H9 (cell line): ENCODE measurements around the gene SLC51A. TPM values are rescaled to one million over a fixed set of nuclear protein-coding genes. Genes with fewer than 3 reads are reported as not detected.

Experiments
- DNase-seq: peaks from one replicate; pipeline ENCODE4 v3.0.0-alpha.2; 2017
- H2AFZ ChIP-seq: one replicate; pipeline ENCODE4 v1.6.1; 2013; ENCODE audit warnings: mild to moderate bottlenecking, low read length, control low read depth, moderate library complexity
- H2AK5ac ChIP-seq: 2 replicates; pipeline ENCODE4 v1.6.1; 2013; ENCODE audit warnings: low read length, control low read depth, mixed read lengths; ENCODE audit not compliant: insufficient read length
- H2BK120ac ChIP-seq: one replicate; pipeline ENCODE4 v1.6.1; 2013; ENCODE audit warnings: low read depth, mild to moderate bottlenecking, low read length, control low read depth, inconsistent platforms; ENCODE audit not compliant: poor library complexity, severe bottlenecking
- H2BK12ac ChIP-seq: 2 replicates; pipeline ENCODE4 v1.6.1; 2013; ENCODE audit warnings: low read length, control low read depth, mixed read lengths, low read depth; ENCODE audit not compliant: insufficient read length
- H2BK15ac ChIP-seq: 2 replicates; pipeline ENCODE4 v1.6.1; 2013; ENCODE audit warnings: low read depth, low read length, control low read depth
- H2BK20ac ChIP-seq: one replicate; pipeline ENCODE4 v1.6.1; 2013; ENCODE audit warnings: low read depth, mild to moderate bottlenecking, low read length, control low read depth, inconsistent platforms; ENCODE audit not compliant: poor library complexity, severe bottlenecking
- H2BK5ac ChIP-seq: 2 replicates; pipeline ENCODE4 v1.6.1; 2013; ENCODE audit warnings: low read length, control low read depth, mixed read lengths; ENCODE audit not compliant: insufficient read length
- H3K14ac ChIP-seq: 2 replicates; pipeline ENCODE4 v1.6.1; 2013; ENCODE audit warnings: low read length, control low read depth; ENCODE audit not compliant: insufficient read depth
- H3K18ac ChIP-seq: 2 replicates; pipeline ENCODE4 v1.6.1; 2013; ENCODE audit warnings: low read depth, mild to moderate bottlenecking, mixed read lengths, low read length, control low read depth; ENCODE audit not compliant: insufficient read length
- H3K23ac ChIP-seq: 2 replicates; pipeline ENCODE4 v1.6.1; 2013; ENCODE audit warnings: low read length, control low read depth, mixed read lengths, low read depth; ENCODE audit not compliant: insufficient read length
- H3K23me2 ChIP-seq: 2 replicates; pipeline ENCODE4 v1.6.1; 2013; ENCODE audit warnings: low read depth, mild to moderate bottlenecking, mixed read lengths, low read length, control low read depth; ENCODE audit not compliant: insufficient read length, poor library complexity, severe bottlenecking
- H3K27ac ChIP-seq: 2 replicates; pipeline ENCODE4 v1.5.1; 2013; ENCODE audit warnings: low read length, control low read depth, mixed read lengths, low read depth; ENCODE audit not compliant: insufficient read length
- H3K27me3 ChIP-seq: 2 replicates; pipeline ENCODE4 v1.6.1; 2013; ENCODE audit warnings: low read length, control low read depth, inconsistent platforms; ENCODE audit not compliant: insufficient read depth
- H3K4ac ChIP-seq: 2 replicates; pipeline ENCODE4 v1.6.1; 2013; ENCODE audit warnings: low read depth, mild to moderate bottlenecking, control low read depth, inconsistent platforms, low read length, moderate library complexity
- H3K4me1 ChIP-seq: 2 replicates; pipeline ENCODE4 v1.6.1; 2013; ENCODE audit warnings: low read length, control low read depth, inconsistent platforms; ENCODE audit not compliant: insufficient read depth
- H3K4me2 ChIP-seq: 2 replicates; pipeline ENCODE4 v1.6.1; 2013; ENCODE audit warnings: low read length, control low read depth, mixed read lengths; ENCODE audit not compliant: insufficient read length, insufficient read depth
- H3K56ac ChIP-seq: 2 replicates; pipeline ENCODE4 v1.6.1; 2013; ENCODE audit warnings: low read depth, mild to moderate bottlenecking, mixed read lengths, low read length, control low read depth; ENCODE audit not compliant: insufficient read length
- H3K79me1 ChIP-seq: 2 replicates; pipeline ENCODE4 v1.6.1; 2013; ENCODE audit warnings: low read depth, mild to moderate bottlenecking, moderate library complexity, low read length, control low read depth, inconsistent platforms; ENCODE audit not compliant: insufficient read depth, poor library complexity, severe bottlenecking
- H3K79me2 ChIP-seq: 2 replicates; pipeline ENCODE4 v1.6.1; 2013; ENCODE audit warnings: low read length, control low read depth, inconsistent platforms; ENCODE audit not compliant: insufficient read depth
- H3K9ac ChIP-seq: 2 replicates; pipeline ENCODE4 v1.6.1; 2013; ENCODE audit warnings: low read length, control low read depth, mixed read lengths; ENCODE audit not compliant: insufficient read length; ENCODE audit errors: extremely low read depth
- H3K9me3 ChIP-seq: one replicate; pipeline ENCODE4 v1.6.1; 2013; ENCODE audit warnings: low read depth, low read length, inconsistent platforms; ENCODE audit not compliant: control insufficient read depth
- H3T11ph ChIP-seq: one replicate; pipeline ENCODE4 v1.6.1; 2013; ENCODE audit warnings: mild to moderate bottlenecking, low read length, control low read depth, inconsistent platforms
- H4K20me1 ChIP-seq: one replicate; pipeline ENCODE4 v1.6.1; 2013; ENCODE audit not compliant: control insufficient read depth, insufficient read length, insufficient read depth
- H4K5ac ChIP-seq: 2 replicates; pipeline ENCODE4 v1.6.1; 2013; ENCODE audit warnings: low read depth, mild to moderate bottlenecking, mixed read lengths, low read length, control low read depth; ENCODE audit not compliant: insufficient read length
- H4K8ac ChIP-seq: replicated peaks from 2 replicates; pipeline ENCODE4 v1.6.1; 2013; ENCODE audit warnings: low read length, control low read depth, mixed read lengths, low read depth; ENCODE audit not compliant: insufficient read length
- H4K91ac ChIP-seq: 2 replicates; pipeline ENCODE4 v1.6.1; 2013; ENCODE audit warnings: low read depth, mild to moderate bottlenecking, moderate library complexity, mixed read lengths, low read length, control low read depth; ENCODE audit not compliant: insufficient read length
- H3K27ac Mint-ChIP-seq, 3 experiments: 2 replicates in 2 of 3; 3 replicates in 1 of 3; pipeline ENCODE4 v1.8.0; 2020 to 2021; ENCODE audit warnings: mixed read lengths in 3 of 3, mild to moderate bottlenecking in 1 of 3, moderate library complexity in 1 of 3
- H3K27me3 Mint-ChIP-seq: 2 replicates; pipeline ENCODE4 v1.8.0; 2021; ENCODE audit warnings: low read depth, mild to moderate bottlenecking, moderate library complexity, mixed read lengths
- H3K36me3 Mint-ChIP-seq, 3 experiments: 2 replicates in 2 of 3; 3 replicates in 1 of 3; pipeline ENCODE4 v1.8.0; 2020 to 2021; ENCODE audit warnings: low read depth in 3 of 3, mixed read lengths in 3 of 3; ENCODE audit not compliant: insufficient read depth in 1 of 3
- H3K4me1 Mint-ChIP-seq, 2 experiments: 2 replicates each; pipeline ENCODE4 v1.8.0; 2020; ENCODE audit warnings: mixed read lengths in 2 of 2
- H3K4me3 Mint-ChIP-seq, 2 experiments: 2 replicates in 1 of 2; 3 replicates in 1 of 2; pipeline ENCODE4 v1.8.0; 2020 to 2021; ENCODE audit warnings: mild to moderate bottlenecking in 2 of 2, mixed read lengths in 2 of 2, moderate library complexity in 1 of 2
- H3K9me3 Mint-ChIP-seq, 2 experiments: 2 replicates in 1 of 2; 3 replicates in 1 of 2; pipeline ENCODE4 v1.8.0; 2020; ENCODE audit warnings: mild to moderate bottlenecking in 2 of 2, mixed read lengths in 2 of 2, moderate library complexity in 1 of 2
- CTCF ChIP-seq: fragments of 200-600 bp; sonication (generic); conservative IDR thresholded peaks from 3 replicates; pipeline ENCODE4 v1.8.0; 2021; ENCODE audit warnings: antibody characterized with exemption, mild to moderate bottlenecking
- WGBS: extraction: QIAGEN DNeasy Blood & Tissue Kit; methylation state at CpG from one replicate; pipeline ENCODE4 v1.1.7; 2013; ENCODE audit warnings: missing lambda C conversion rate, low lambda C conversion rate, mixed read lengths; ENCODE audit not compliant: insufficient read length; ENCODE audit errors: extremely low coverage; 5-methylcytosine and 5-hydroxymethylcytosine counted together
- total RNA-seq: library from RNA; stranded (reverse); gene quantifications from 2 replicates; pipeline ENCODE4 v1.2.1, GENCODE V29; 2021

SLC51A gene
- total RNA-seq, 1 experiment from 2014 or later: 5.6 TPM

- Histone ChIP-seq H3K4me1 (no peaks in the 10 kb centered on the region), H3K4ac (no peak overlapping the region), H2BK15ac (no peak overlapping the region), H2BK5ac (no peak overlapping the region), H2AFZ (no peak overlapping the region), H3K14ac (no peak overlapping the region), H2BK20ac (no peak overlapping the region), H3K56ac (no peak overlapping the region), H3K79me1 (no peaks in the 10 kb centered on the region), H2AK5ac (no peak overlapping the region), H3K27ac (no peak overlapping the region), H4K5ac (no peak overlapping the region), H4K91ac (no peak overlapping the region), H3K23me2 (no peaks in the 10 kb centered on the region), H4K20me1 (no peaks in the 10 kb centered on the region), H2BK120ac (no peak overlapping the region), H3K79me2 (no peaks in the 10 kb centered on the region), H3K27me3 (no peaks in the 10 kb centered on the region), H3K9ac (no peak overlapping the region), H3K9me3 (no peaks in the 10 kb centered on the region), H3K18ac (no peak overlapping the region), H3T11ph (no peak overlapping the region), H2BK12ac (no peak overlapping the region), H3K23ac (no peak overlapping the region), H3K4me2 (no peak overlapping the region), H4K8ac (no peak overlapping the region)
- H3K4me1 Mint-ChIP-seq: peaks cover 15 to 26% of the 10 kb centered on the region in 2 experiments
- no peaks in the 10 kb centered on the region for H3K36me3 Mint-ChIP-seq
- H3K9me3 Mint-ChIP-seq: no peaks in the 10 kb centered on the region
- H3K4me3 Mint-ChIP-seq: no peak overlapping the region
- no CpG with 5 or more reads among the region's 16 CpGs for WGBS
- 0 out of 7 replicates have a peak overlapping the region, but pooled peaks of 1 of the 3 experiments have one; percentile 18 for H3K27ac Mint-ChIP-seq
- no peak for TF ChIP-seq CTCF
- no peak for DNase-seq
- H3K27me3 Mint-ChIP-seq: no peaks in the 10 kb centered on the region
Measured at GRCh38 chr3:196189566-196190347, 26.6 kb upstream of the SLC51A start.
